PC-3 (cell line): ENCODE data around the gene MTMR8.
"Not testable (repeated sequence)": the region's sequence is repeated elsewhere in the genome, so short reads cannot be mapped to it uniquely, and the experiment has no call there.

Experiments used
- CTCF ChIP-seq: fragments of 300-600 bp; sonication (generic); conservative IDR thresholded peaks from 2 replicates; pipeline ENCODE4 v1.5.1; 2017; ENCODE audit warnings: antibody characterized with exemption, low read depth, mild to moderate bottlenecking, low read length
- EZH2 ChIP-seq: fragments of 300-600 bp; sonication (generic); IDR thresholded peaks from one replicate; pipeline ENCODE4 v1.6.1; 2017; ENCODE audit warnings: antibody characterized with exemption, mild to moderate bottlenecking, low read length; ENCODE audit not compliant: unreplicated experiment

DNA sequence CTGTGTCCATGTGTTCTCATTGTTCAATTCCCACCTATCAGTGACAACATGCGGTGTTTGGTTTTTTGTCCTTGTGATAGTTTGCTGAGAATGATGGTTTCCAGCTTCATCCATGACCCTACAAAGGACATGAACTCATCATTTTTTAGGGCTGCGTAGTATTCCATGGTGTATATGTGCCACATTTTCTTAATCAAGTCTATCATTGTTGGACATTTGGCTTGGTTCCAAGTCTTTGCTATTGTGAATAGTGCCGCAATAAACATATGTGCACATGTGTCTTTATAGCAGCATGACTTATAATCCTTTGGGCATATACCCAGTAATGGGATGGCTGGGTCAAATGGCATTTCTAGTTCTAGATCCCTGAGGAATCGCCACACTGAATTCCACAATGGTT, 14.5 kb downstream of the MTMR8 start:
- not testable (repeated sequence) for TF ChIP-seq EZH2, CTCF
